GM18907 (cell line): Measurements from ENCODE around the gene TMPRSS11D.

Experiments used
- ATAC-seq: cut with Tn5 transposase; IDR thresholded peaks from one replicate; pipeline ENCODE4 v1.9.1; 2021; ENCODE audit warnings: mild to moderate bottlenecking, moderate library complexity; ENCODE audit not compliant: unreplicated experiment

Gene TMPRSS11D

GRCh38 chr4:67891645-67892044, 7.8 kb upstream of the TMPRSS11D start:
- ATAC-seq: no peak

GRCh38 chr4:67886281-67886680, 2.5 kb upstream of the TMPRSS11D start:
- ATAC-seq: no peak

- ATAC-seq: no peak
Measured at GRCh38 chr4:67885762-67886161, 2.0 kb upstream of the TMPRSS11D start.

GRCh38 chr4:67884701-67885100, 899 bp upstream of the TMPRSS11D start:
- ATAC-seq: no peak

- ATAC-seq: no peak
Measured at GRCh38 chr4:67883458-67883857, 344 bp downstream of the TMPRSS11D start.

- no peak for ATAC-seq
Measured at GRCh38 chr4:67880866-67881610, 2.8 kb downstream of the TMPRSS11D start.

- ATAC-seq: no peak
Measured at GRCh38 chr4:67879486-67879885, 4.3 kb downstream of the TMPRSS11D start.

- ATAC-seq: no peak
Measured at GRCh38 chr4:67877086-67877485, 6.7 kb downstream of the TMPRSS11D start.

- no peak for ATAC-seq
Measured at GRCh38 chr4:67874986-67875385, 8.8 kb downstream of the TMPRSS11D start.

GRCh38 chr4:67873116-67873515, 10.7 kb downstream of the TMPRSS11D start:
- ATAC-seq: no peak

- ATAC-seq: peak; percentile 97
Measured at GRCh38 chr4:67871867-67872266, 11.9 kb downstream of the TMPRSS11D start.

- no peak for ATAC-seq
Measured at GRCh38 chr4:67869580-67870190, 14.1 kb downstream of the TMPRSS11D start.

- no peak for ATAC-seq
Measured at GRCh38 chr4:67861513-67861912, 22.3 kb downstream of the TMPRSS11D start.

GRCh38 chr4:67853336-67853735, 30.5 kb downstream of the TMPRSS11D start:
- ATAC-seq: no peak

- ATAC-seq: no peak
Measured at GRCh38 chr4:67820903-67821302, 62.9 kb downstream of the TMPRSS11D start.

GRCh38 chr4:67810011-67810410, 73.8 kb downstream of the TMPRSS11D start:
- ATAC-seq: no peak

GRCh38 chr4:67809502-67809901, 74.3 kb downstream of the TMPRSS11D start:
- ATAC-seq: no peak

- no peak for ATAC-seq
Measured at GRCh38 chr4:67796810-67797209, 87.0 kb downstream of the TMPRSS11D start.

- no peak for ATAC-seq
Measured at GRCh38 chr4:67790721-67791120, 93.1 kb downstream of the TMPRSS11D start.

GRCh38 chr4:67787311-67787710, 96.5 kb downstream of the TMPRSS11D start:
- no peak for ATAC-seq

- no peak for ATAC-seq
Measured at GRCh38 chr4:67785528-67785927, 98.3 kb downstream of the TMPRSS11D start.

GRCh38 chr4:67779631-67780030, 104.2 kb downstream of the TMPRSS11D start:
- ATAC-seq: no peak

- no peak for ATAC-seq
Measured at GRCh38 chr4:67776746-67777145, 107.1 kb downstream of the TMPRSS11D start.
